Activated CD4-positive, alpha-beta T cell treated with anti-CD3 and anti-CD28 coated beads for 24 hours (primary cell): ENCODE measurements around the gene COPE.
A peak's percentile ranks its signal among the peaks of the same experiment; 100 is the strongest.

Experiments
- DNase-seq, 2 donors: peaks; one replicate each; pipeline ENCODE4 v3.0.0-alpha.2; 2020; ENCODE audit warnings: low read depth in 2 of 2

COPE gene

GRCh38 chr19:18867751-18868150, 51.4 kb downstream of the COPE start:
- DNase-seq = no peak

- DNase-seq = no peak
These were observed 52.0 kb downstream of the COPE start for GRCh38 chr19:18867199-18867598.

GRCh38 chr19:18866800-18867123, 52.4 kb downstream of the COPE start:
- DNase-seq = no peak

GRCh38 chr19:18865973-18866799, 53.0 kb downstream of the COPE start:
- peak; percentile 54 to 60 for DNase-seq

GRCh38 chr19:18865106-18865972, 53.8 kb downstream of the COPE start:
- no peak for DNase-seq

GRCh38 chr19:18863843-18864362, 55.3 kb downstream of the COPE start:
- DNase-seq = no peak

- no peak for DNase-seq
These were observed 56.0 kb downstream of the COPE start for GRCh38 chr19:18862976-18863842.

GRCh38 chr19:18861917-18862316, 57.3 kb downstream of the COPE start:
- no peak for DNase-seq

- no peak for DNase-seq
These were observed 58.0 kb downstream of the COPE start for GRCh38 chr19:18861235-18861634.

- DNase-seq = no peak
These were observed 58.5 kb downstream of the COPE start for GRCh38 chr19:18860725-18861124.

GRCh38 chr19:18860302-18860700, 58.9 kb downstream of the COPE start:
- DNase-seq = no peak

GRCh38 chr19:18859676-18860301, 59.4 kb downstream of the COPE start:
- DNase-seq = no peak

GRCh38 chr19:18858906-18859646, 60.1 kb downstream of the COPE start:
- DNase-seq = no peak

- no peak for DNase-seq
These were observed 62.0 kb downstream of the COPE start for GRCh38 chr19:18857223-18857622.

- DNase-seq = no peak
These were observed 62.6 kb downstream of the COPE start for GRCh38 chr19:18856385-18857126.

GRCh38 chr19:18855647-18856384, 63.4 kb downstream of the COPE start:
- DNase-seq = no peak

- no peak for DNase-seq
These were observed 64.2 kb downstream of the COPE start for GRCh38 chr19:18854982-18855381.

GRCh38 chr19:18853755-18854427, 65.3 kb downstream of the COPE start:
- DNase-seq = no peak

GRCh38 chr19:18852648-18853047, 66.5 kb downstream of the COPE start:
- no peak for DNase-seq
